HepG2 (cell line): ENCODE data around the gene CAMK2G. TPM values are rescaled to one million over a fixed set of nuclear protein-coding genes. Genes with fewer than 3 reads are reported as not detected.

Experiments
- KDM4B ChIP-seq: sonication (generic); formaldehyde crosslinking; IDR thresholded peaks from 2 replicates; pipeline ENCODE4 v1.4.0; 2020; ENCODE audit warnings: missing genetic modification reagents
- REL ChIP-seq: sonication (generic); formaldehyde crosslinking; conservative IDR thresholded peaks from 2 replicates; pipeline ENCODE4 v1.8.0; 2022; ENCODE audit warnings: mild to moderate bottlenecking, missing genetic modification reagents, moderate library complexity
- ZBTB21 ChIP-seq: sonication (generic); formaldehyde crosslinking; IDR thresholded peaks from 2 replicates; pipeline ENCODE4 v1.4.0; 2020; ENCODE audit warnings: missing genetic modification reagents
- ZBTB38 ChIP-seq: sonication (generic); formaldehyde crosslinking; IDR thresholded peaks from 2 replicates; pipeline ENCODE4 v1.5.1; 2020; ENCODE audit warnings: mild to moderate bottlenecking, missing genetic modification reagents
- polyA plus RNA-seq, 8 experiments: library from polyadenylated mRNA; depleted of rRNA in 3 of 8; stranded (reverse) in 7 of 8; unstranded in 1 of 8; fragments of >200 nt; fragmentation: Illumina TruSeq in 4 of 8; extraction: Trizol in 4 of 8; gene quantifications; 2 replicates each; pipeline versions ENCODE4 v1.2.1 to v1.2.3, GENCODE V29; 2011 to 2016; ENCODE audit warnings: low read depth in 4 of 8, missing spikeins in 1 of 8, mixed read lengths in 1 of 8; ENCODE audit not compliant: insufficient read depth in 1 of 8
- total RNA-seq, 5 experiments: library from RNA; depleted of rRNA; stranded (reverse); fragments of >200 nt; fragmentation: Illumina TruSeq; extraction: Trizol; gene quantifications; 2 replicates each; pipeline ENCODE4 v1.2.3, GENCODE V29; 2016; ENCODE audit warnings: low read depth in 1 of 5
- TF ChIP-seq, protein P1 (sequence below): sonication (generic); formaldehyde crosslinking; IDR thresholded peaks from 2 replicates; pipeline ENCODE4 v1.5.1; 2020; ENCODE audit warnings: mild to moderate bottlenecking, missing genetic modification reagents, moderate library complexity
- TF ChIP-seq, protein P2 (sequence below): sonication (generic); formaldehyde crosslinking; IDR thresholded peaks from 2 replicates; pipeline ENCODE4 v1.4.0; 2020; ENCODE audit warnings: low read depth, missing genetic modification reagents
- TF ChIP-seq, protein P3 (sequence below): sonication (generic); formaldehyde crosslinking; IDR thresholded peaks from 2 replicates; pipeline ENCODE4 v1.8.0; 2022; ENCODE audit warnings: missing genetic modification reagents, mild to moderate bottlenecking, borderline replicate concordance
- TF ChIP-seq, protein P4 (sequence below): sonication (generic); formaldehyde crosslinking; IDR thresholded peaks from 2 replicates; pipeline ENCODE4 v1.4.0; 2020; ENCODE audit warnings: missing genetic modification reagents, mild to moderate bottlenecking, borderline replicate concordance
- TF ChIP-seq, protein P5 (sequence below): IDR thresholded peaks from 2 replicates; pipeline ENCODE4 v1.6.1; 2016
- TF ChIP-seq, protein P6 (sequence below), 2 experiments: IDR thresholded peaks; 2 replicates each; pipeline ENCODE4 v1.6.1; 2011 to 2012; ENCODE audit warnings: low read length in 2 of 2, borderline replicate concordance in 1 of 2, low read depth in 1 of 2, mild to moderate bottlenecking in 1 of 2, moderate library complexity in 1 of 2

CAMK2G gene
- total and polyA plus RNA-seq, 2 of the 13 experiments (the other 11 are each of a cell fraction or from before 2014, with no cell fraction given) = 15.9 to 18.8 TPM

DNA sequence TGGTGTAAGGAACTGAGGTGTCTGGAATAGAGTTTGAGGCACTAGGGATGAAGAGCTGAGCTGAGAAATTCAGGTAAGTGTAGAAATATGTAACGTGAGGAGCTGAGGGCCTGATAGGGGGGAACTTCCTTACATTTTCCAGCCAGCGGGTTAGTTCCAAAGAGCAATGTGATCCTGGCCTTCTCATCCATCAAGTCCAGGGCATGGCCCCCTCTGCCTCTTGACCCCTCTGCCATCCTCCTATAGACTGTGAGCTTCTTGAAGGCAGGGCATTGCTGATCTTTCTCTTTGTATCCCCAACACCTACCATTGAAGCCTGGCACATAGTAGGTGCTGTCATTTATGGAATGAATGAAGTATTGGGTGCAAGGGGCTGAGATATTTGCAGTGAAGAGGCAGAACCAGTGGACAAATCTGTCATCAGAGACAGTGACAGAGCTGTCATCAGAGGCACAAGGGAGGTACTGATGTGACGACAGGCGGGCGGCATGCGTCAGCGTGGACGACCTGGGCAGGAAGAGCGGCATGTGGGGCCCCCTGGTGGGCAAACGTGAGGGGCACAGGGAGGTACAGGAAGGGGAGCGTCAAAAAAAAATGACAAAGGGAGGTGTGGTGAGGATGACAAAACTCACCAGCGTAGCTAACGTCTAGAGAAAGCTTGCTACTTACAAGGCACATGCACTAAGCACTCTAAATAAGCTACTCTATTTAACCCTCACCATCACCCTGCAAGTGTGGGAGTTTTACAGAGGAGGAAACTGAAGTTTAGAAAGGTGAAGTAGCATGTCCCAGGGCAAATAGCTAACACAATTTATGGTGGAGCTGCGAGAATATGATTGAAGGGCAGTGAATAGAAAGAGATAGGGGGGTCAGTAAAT, 5.2 kb upstream of the CAMK2G start (continued):
- TF ChIP-seq, protein P1, sequence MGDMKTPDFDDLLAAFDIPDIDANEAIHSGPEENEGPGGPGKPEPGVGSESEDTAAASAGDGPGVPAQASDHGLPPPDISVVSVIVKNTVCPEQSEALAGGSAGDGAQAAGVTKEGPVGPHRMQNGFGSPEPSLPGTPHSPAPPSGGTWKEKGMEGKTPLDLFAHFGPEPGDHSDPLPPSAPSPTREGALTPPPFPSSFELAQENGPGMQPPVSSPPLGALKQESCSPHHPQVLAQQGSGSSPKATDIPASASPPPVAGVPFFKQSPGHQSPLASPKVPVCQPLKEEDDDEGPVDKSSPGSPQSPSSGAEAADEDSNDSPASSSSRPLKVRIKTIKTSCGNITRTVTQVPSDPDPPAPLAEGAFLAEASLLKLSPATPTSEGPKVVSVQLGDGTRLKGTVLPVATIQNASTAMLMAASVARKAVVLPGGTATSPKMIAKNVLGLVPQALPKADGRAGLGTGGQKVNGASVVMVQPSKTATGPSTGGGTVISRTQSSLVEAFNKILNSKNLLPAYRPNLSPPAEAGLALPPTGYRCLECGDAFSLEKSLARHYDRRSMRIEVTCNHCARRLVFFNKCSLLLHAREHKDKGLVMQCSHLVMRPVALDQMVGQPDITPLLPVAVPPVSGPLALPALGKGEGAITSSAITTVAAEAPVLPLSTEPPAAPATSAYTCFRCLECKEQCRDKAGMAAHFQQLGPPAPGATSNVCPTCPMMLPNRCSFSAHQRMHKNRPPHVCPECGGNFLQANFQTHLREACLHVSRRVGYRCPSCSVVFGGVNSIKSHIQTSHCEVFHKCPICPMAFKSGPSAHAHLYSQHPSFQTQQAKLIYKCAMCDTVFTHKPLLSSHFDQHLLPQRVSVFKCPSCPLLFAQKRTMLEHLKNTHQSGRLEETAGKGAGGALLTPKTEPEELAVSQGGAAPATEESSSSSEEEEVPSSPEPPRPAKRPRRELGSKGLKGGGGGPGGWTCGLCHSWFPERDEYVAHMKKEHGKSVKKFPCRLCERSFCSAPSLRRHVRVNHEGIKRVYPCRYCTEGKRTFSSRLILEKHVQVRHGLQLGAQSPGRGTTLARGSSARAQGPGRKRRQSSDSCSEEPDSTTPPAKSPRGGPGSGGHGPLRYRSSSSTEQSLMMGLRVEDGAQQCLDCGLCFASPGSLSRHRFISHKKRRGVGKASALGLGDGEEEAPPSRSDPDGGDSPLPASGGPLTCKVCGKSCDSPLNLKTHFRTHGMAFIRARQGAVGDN = peak; percentile 71
- TF ChIP-seq ZBTB38 (CRISPR knock-in tag) = 0 out of 2 replicates have a peak, but pooled peaks have one; percentile 29
- TF ChIP-seq, protein P2, sequence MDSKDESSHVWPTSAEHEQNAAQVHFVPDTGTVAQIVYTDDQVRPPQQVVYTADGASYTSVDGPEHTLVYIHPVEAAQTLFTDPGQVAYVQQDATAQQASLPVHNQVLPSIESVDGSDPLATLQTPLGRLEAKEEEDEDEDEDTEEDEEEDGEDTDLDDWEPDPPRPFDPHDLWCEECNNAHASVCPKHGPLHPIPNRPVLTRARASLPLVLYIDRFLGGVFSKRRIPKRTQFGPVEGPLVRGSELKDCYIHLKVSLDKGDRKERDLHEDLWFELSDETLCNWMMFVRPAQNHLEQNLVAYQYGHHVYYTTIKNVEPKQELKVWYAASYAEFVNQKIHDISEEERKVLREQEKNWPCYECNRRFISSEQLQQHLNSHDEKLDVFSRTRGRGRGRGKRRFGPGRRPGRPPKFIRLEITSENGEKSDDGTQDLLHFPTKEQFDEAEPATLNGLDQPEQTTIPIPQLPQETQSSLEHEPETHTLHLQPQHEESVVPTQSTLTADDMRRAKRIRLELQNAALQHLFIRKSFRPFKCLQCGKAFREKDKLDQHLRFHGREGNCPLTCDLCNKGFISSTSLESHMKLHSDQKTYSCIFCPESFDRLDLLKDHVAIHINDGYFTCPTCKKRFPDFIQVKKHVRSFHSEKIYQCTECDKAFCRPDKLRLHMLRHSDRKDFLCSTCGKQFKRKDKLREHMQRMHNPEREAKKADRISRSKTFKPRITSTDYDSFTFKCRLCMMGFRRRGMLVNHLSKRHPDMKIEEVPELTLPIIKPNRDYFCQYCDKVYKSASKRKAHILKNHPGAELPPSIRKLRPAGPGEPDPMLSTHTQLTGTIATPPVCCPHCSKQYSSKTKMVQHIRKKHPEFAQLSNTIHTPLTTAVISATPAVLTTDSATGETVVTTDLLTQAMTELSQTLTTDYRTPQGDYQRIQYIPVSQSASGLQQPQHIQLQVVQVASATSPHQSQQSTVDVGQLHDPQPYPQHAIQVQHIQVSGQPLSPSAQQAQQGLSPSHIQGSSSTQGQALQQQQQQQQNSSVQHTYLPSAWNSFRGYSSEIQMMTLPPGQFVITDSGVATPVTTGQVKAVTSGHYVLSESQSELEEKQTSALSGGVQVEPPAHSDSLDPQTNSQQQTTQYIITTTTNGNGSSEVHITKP (CRISPR knock-in tag) = peak; percentile 80; the same call in 1 of the 2 replicates
- TF ChIP-seq, protein P3, sequence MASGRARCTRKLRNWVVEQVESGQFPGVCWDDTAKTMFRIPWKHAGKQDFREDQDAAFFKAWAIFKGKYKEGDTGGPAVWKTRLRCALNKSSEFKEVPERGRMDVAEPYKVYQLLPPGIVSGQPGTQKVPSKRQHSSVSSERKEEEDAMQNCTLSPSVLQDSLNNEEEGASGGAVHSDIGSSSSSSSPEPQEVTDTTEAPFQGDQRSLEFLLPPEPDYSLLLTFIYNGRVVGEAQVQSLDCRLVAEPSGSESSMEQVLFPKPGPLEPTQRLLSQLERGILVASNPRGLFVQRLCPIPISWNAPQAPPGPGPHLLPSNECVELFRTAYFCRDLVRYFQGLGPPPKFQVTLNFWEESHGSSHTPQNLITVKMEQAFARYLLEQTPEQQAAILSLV (CRISPR knock-in tag) = peak; percentile 62; the same call in 1 of the 2 replicates
- TF ChIP-seq KDM4B = peak; percentile 58; the same call in 1 of the 2 replicates
- 0 out of 2 replicates have a peak, but pooled peaks have one; percentile 27 for TF ChIP-seq REL
- TF ChIP-seq, protein P4, sequence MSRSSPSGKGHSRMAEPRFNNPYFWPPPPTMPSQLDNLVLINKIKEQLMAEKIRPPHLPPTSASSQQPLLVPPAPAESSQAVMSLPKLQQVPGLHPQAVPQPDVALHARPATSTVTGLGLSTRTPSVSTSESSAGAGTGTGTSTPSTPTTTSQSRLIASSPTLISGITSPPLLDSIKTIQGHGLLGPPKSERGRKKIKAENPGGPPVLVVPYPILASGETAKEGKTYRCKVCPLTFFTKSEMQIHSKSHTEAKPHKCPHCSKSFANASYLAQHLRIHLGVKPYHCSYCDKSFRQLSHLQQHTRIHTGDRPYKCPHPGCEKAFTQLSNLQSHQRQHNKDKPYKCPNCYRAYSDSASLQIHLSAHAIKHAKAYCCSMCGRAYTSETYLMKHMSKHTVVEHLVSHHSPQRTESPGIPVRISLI (CRISPR knock-in tag) = peak; percentile 84
- peak; percentile 94 for TF ChIP-seq ZBTB21
- TF ChIP-seq, protein P5, sequence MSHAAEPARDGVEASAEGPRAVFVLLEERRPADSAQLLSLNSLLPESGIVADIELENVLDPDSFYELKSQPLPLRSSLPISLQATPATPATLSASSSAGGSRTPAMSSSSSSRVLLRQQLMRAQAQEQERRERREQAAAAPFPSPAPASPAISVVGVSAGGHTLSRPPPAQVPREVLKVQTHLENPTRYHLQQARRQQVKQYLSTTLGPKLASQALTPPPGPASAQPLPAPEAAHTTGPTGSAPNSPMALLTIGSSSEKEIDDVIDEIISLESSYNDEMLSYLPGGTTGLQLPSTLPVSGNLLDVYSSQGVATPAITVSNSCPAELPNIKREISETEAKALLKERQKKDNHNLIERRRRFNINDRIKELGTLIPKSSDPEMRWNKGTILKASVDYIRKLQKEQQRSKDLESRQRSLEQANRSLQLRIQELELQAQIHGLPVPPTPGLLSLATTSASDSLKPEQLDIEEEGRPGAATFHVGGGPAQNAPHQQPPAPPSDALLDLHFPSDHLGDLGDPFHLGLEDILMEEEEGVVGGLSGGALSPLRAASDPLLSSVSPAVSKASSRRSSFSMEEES (CRISPR knock-in tag) = 0 out of 2 replicates have a peak, but pooled peaks have one; percentile 28
- TF ChIP-seq, protein P6, sequence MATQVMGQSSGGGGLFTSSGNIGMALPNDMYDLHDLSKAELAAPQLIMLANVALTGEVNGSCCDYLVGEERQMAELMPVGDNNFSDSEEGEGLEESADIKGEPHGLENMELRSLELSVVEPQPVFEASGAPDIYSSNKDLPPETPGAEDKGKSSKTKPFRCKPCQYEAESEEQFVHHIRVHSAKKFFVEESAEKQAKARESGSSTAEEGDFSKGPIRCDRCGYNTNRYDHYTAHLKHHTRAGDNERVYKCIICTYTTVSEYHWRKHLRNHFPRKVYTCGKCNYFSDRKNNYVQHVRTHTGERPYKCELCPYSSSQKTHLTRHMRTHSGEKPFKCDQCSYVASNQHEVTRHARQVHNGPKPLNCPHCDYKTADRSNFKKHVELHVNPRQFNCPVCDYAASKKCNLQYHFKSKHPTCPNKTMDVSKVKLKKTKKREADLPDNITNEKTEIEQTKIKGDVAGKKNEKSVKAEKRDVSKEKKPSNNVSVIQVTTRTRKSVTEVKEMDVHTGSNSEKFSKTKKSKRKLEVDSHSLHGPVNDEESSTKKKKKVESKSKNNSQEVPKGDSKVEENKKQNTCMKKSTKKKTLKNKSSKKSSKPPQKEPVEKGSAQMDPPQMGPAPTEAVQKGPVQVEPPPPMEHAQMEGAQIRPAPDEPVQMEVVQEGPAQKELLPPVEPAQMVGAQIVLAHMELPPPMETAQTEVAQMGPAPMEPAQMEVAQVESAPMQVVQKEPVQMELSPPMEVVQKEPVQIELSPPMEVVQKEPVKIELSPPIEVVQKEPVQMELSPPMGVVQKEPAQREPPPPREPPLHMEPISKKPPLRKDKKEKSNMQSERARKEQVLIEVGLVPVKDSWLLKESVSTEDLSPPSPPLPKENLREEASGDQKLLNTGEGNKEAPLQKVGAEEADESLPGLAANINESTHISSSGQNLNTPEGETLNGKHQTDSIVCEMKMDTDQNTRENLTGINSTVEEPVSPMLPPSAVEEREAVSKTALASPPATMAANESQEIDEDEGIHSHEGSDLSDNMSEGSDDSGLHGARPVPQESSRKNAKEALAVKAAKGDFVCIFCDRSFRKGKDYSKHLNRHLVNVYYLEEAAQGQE (IDR thresholded peaks at IDR 0.05; ENCODE audit: borderline replicate concordance in 1 of 2, low read depth in 1 of 2, low read length in 2 of 2) = no peak
